Measurements from ENCODE around the gene SLC29A1.

DNA sequence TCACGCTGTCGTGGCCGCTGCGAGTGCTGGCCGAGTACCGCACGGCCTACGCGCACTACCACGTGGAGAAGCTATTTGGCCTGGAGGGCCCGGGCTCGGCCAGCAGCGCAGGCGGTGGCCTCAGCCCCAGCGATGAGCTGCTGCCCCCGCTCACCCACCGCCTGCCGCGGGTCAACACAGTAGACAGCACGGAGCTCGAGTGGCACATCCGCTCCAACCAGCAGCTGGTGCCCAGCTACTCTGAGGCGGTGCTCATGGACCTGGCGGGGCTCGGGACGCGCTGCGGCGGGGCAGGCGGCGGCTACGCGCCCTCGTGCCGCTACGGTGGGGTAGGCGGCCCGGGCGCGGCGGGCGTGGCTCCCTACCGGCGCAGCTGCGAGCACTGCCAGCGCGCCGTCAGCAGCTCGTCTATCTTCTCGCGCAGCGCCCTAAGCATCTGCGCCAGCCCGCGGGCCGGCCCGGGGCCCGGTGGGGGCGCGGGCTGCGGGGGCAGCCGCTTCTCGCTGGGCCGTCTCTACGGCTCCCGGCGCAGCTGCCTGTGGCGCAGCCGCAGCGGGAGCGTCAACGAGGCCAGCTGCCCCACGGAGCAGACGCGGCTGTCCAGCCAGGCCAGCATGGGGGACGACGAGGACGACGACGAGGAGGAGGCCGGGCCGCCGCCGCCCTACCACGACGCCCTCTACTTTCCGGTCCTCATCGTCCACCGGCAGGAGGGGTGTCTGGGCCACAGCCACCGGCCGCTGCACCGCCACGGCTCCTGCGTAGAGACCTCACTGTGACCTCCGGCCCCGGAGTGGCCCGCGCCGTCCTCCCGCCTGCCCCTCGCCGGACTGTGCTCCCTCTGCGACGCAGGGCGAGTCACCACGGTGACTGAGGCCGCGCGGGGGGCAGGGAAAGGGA, 52.6 kb downstream of the SLC29A1 start:
- TF ChIP-seq, protein P1, sequence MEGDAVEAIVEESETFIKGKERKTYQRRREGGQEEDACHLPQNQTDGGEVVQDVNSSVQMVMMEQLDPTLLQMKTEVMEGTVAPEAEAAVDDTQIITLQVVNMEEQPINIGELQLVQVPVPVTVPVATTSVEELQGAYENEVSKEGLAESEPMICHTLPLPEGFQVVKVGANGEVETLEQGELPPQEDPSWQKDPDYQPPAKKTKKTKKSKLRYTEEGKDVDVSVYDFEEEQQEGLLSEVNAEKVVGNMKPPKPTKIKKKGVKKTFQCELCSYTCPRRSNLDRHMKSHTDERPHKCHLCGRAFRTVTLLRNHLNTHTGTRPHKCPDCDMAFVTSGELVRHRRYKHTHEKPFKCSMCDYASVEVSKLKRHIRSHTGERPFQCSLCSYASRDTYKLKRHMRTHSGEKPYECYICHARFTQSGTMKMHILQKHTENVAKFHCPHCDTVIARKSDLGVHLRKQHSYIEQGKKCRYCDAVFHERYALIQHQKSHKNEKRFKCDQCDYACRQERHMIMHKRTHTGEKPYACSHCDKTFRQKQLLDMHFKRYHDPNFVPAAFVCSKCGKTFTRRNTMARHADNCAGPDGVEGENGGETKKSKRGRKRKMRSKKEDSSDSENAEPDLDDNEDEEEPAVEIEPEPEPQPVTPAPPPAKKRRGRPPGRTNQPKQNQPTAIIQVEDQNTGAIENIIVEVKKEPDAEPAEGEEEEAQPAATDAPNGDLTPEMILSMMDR (conservative IDR thresholded peaks at IDR 0.05; ENCODE audit: low read depth, low read length), result no peak
- no peak for TF ChIP-seq EZH2 (IDR thresholded peaks at IDR 0.05; ENCODE audit: borderline replicate concordance, low read depth, low read length, poor library complexity, severe bottlenecking)

Data from A673 (cell line).